ENCODE measurements around the gene CAPN9.

GRCh38 chr1:230781594-230781993 is 34.4 kb downstream of the CAPN9 start:
- TF ChIP-seq POLR2A (conservative IDR thresholded peaks at IDR 0.05) (no peak), ATF2 (CRISPR knock-in tag; IDR thresholded peaks at IDR 0.05) (no peak), HNRNPL (IDR thresholded peaks at IDR 0.05; ENCODE audit: low read depth, low read length) (no peak), RFX5 (IDR thresholded peaks at IDR 0.05; ENCODE audit: low read depth, low read length) (no peak), ZBTB34 (CRISPR knock-in tag; IDR thresholded peaks at IDR 0.05) (no peak), SMARCE1 (IDR thresholded peaks at IDR 0.05) (no peak), CBX8 (IDR thresholded peaks at IDR 0.05; ENCODE audit: borderline replicate concordance, extremely low read depth, low read depth, low read length, poor library complexity, severe bottlenecking) (no peak), CTCF (IDR thresholded peaks at IDR 0.05 in 2 of 3, conservative IDR thresholded peaks at IDR 0.05 in 1 of 3; ENCODE audit: insufficient read depth in 2 of 3, low read depth in 1 of 3, low read length in 3 of 3) (no peak)
